NT2/D1 (cell line): ENCODE results near the gene TPCN2.

ENCODE experiments used
- SUZ12 ChIP-seq: IDR thresholded peaks from 2 replicates; pipeline ENCODE4 v1.6.1; 2011; ENCODE audit not compliant: insufficient read length, insufficient read depth; ENCODE audit errors: extremely low read depth
- YY1 ChIP-seq: IDR thresholded peaks from 2 replicates; pipeline ENCODE4 v1.6.1; 2011; ENCODE audit not compliant: insufficient read length, insufficient read depth
- ZNF274 ChIP-seq: IDR thresholded peaks from 2 replicates; pipeline ENCODE4 v1.6.1; 2011; ENCODE audit warnings: mild to moderate bottlenecking, low read depth, low read length

GRCh38 chr11:69167916-69168691, 119.4 kb downstream of the TPCN2 start:
- TF ChIP-seq YY1 (no peak), ZNF274 (no peak), SUZ12 (no peak)
